ENCODE measurements around the gene SLC25A14. TPM values are rescaled to one million over a fixed set of nuclear protein-coding genes. Genes with fewer than 3 reads are reported as not detected.

Gene SLC25A14
- total RNA-seq, 4 donors from 2014 or later = 4.4 to 7.5 (median 5.8) TPM

GRCh38 chrX:130416785-130417184 is 77.1 kb downstream of the SLC25A14 start:
- no peak for TF ChIP-seq CTCF (IDR thresholded peaks at IDR 0.05; ENCODE audit: low read depth)

GRCh38 chrX:130418066-130418465 is 78.3 kb downstream of the SLC25A14 start:
- no peak for TF ChIP-seq CTCF (IDR thresholded peaks at IDR 0.05; ENCODE audit: low read depth)

GRCh38 chrX:130418740-130419139 is 79.0 kb downstream of the SLC25A14 start:
- no peak for TF ChIP-seq CTCF (IDR thresholded peaks at IDR 0.05; ENCODE audit: low read depth)

GRCh38 chrX:130419263-130419662 is 79.5 kb downstream of the SLC25A14 start:
- TF ChIP-seq CTCF (IDR thresholded peaks at IDR 0.05; ENCODE audit: low read depth) = no peak

Small RNA genes lying within 50 kb of the gene (small RNA-seq; reads per million reads assigned to genes)
- gene AL035423.1 = not detected
- not detected for gene RNU6-1130P

Other genes starting within 250 kb of the SLC25A14 start
- gene ELF4, start 229.4 kb upstream of the SLC25A14 start, total RNA-seq = 10 to 100 TPM in 1 of 4 donors, 1 to 10 TPM in 3; 7.0 to 14.8 (median 8.8) TPM
- gene AIFM1, start 174.1 kb upstream of the SLC25A14 start, total RNA-seq = 10 to 100 TPM; 19.8 to 26.4 (median 22.4) TPM
- 1 to 10 TPM in 1 of 4 donors, under 1 TPM in 1, not detected in 2; 0.88 to 3.6 TPM for gene RAB33A, start 168.0 kb upstream of the SLC25A14 start, total RNA-seq
- gene ZNF280C, start 71.0 kb upstream of the SLC25A14 start, total RNA-seq = 1 to 10 TPM; 3.1 to 5.5 (median 4.2) TPM
- not detected for gene GPR119, start 45.8 kb downstream of the SLC25A14 start, total RNA-seq
- gene RBMX2, start 62.1 kb downstream of the SLC25A14 start, total RNA-seq = 10 to 100 TPM; 10.1 to 17.8 (median 16.4) TPM